22Rv1 (cell line): ENCODE data around the gene ITGB1.

Source experiments
- ZFX ChIP-seq: fragments of 450-650 bp; IDR thresholded peaks from 2 replicates; pipeline ENCODE4 v1.6.1; 2017; ENCODE audit warnings: antibody characterized with exemption, borderline replicate concordance
- TF ChIP-seq, protein P1 (sequence below): fragments of 450-650 bp; IDR thresholded peaks from 2 replicates; pipeline ENCODE4 v1.5.1; 2017; ENCODE audit warnings: mild to moderate bottlenecking

DNA sequence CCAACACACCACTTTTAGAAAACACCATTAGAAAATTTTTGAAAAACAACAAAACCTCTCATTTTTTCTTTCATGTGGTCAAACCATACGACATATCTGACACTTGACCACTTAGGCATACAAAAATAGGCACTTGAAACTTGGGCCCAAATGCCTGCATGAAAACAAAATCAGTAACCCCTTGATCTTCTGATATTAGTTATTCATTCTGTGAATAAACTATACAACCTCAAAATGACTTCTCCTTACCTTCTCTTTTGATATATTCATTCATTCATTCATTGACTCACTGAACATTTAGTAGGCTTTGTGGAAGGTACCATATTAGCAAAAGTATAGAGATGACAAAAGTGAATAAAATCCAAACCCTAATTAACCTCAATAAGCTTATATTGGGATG, 26.4 kb downstream of the ITGB1 start:
- TF ChIP-seq, protein P1, sequence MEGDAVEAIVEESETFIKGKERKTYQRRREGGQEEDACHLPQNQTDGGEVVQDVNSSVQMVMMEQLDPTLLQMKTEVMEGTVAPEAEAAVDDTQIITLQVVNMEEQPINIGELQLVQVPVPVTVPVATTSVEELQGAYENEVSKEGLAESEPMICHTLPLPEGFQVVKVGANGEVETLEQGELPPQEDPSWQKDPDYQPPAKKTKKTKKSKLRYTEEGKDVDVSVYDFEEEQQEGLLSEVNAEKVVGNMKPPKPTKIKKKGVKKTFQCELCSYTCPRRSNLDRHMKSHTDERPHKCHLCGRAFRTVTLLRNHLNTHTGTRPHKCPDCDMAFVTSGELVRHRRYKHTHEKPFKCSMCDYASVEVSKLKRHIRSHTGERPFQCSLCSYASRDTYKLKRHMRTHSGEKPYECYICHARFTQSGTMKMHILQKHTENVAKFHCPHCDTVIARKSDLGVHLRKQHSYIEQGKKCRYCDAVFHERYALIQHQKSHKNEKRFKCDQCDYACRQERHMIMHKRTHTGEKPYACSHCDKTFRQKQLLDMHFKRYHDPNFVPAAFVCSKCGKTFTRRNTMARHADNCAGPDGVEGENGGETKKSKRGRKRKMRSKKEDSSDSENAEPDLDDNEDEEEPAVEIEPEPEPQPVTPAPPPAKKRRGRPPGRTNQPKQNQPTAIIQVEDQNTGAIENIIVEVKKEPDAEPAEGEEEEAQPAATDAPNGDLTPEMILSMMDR, result no peak
- no peak for TF ChIP-seq ZFX
